ENCODE data around the gene ITPA. TPM values are rescaled to one million over a fixed set of nuclear protein-coding genes. Genes with fewer than 3 reads are reported as not detected.

The ITPA gene
- total RNA-seq, 2 donors from 2014 or later, result 35.2 to 67.6 TPM

DNA sequence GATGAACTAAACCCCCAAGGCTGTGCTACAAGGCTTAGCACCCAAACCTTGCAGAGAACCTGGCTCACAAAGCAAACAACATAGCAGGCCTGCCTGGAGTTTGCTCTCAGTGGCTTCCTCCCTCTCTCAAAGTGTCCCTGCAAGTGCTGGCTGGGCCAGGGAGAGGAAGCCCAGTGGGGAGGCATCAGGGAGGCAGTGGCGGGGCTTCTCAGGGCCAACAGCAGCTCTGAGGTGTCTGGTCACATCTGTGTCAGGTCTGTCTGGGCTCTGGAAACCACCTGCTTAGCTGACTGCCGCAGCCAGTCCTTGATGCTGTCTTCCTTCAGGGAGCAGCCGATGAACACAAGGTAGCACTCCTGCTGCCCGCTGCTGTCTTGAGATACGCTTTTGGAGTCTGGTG, 46.4 kb downstream of the ITPA start:
- H3K36me3 ChIP-seq, result no peaks in the 10 kb centered on the region
- no peaks in the 10 kb centered on the region for H3K9me3 ChIP-seq
- H3K4me1 ChIP-seq, result no peaks in the 10 kb centered on the region
- intact Hi-C loops (cut with DNase I), result no loop called here
- TF ChIP-seq, protein P1, sequence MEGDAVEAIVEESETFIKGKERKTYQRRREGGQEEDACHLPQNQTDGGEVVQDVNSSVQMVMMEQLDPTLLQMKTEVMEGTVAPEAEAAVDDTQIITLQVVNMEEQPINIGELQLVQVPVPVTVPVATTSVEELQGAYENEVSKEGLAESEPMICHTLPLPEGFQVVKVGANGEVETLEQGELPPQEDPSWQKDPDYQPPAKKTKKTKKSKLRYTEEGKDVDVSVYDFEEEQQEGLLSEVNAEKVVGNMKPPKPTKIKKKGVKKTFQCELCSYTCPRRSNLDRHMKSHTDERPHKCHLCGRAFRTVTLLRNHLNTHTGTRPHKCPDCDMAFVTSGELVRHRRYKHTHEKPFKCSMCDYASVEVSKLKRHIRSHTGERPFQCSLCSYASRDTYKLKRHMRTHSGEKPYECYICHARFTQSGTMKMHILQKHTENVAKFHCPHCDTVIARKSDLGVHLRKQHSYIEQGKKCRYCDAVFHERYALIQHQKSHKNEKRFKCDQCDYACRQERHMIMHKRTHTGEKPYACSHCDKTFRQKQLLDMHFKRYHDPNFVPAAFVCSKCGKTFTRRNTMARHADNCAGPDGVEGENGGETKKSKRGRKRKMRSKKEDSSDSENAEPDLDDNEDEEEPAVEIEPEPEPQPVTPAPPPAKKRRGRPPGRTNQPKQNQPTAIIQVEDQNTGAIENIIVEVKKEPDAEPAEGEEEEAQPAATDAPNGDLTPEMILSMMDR (IDR thresholded peaks at IDR 0.05), result no peak
- H3K4me3 ChIP-seq, result no peak overlapping the region
- no peaks in the 10 kb centered on the region for H3K27me3 ChIP-seq
- H3K9ac ChIP-seq (ENCODE audit: low read depth in 2 of 2, low read length in 2 of 2), result no peak overlapping the region
- DNase-seq, result no peak
- H3K27ac ChIP-seq, result no peak overlapping the region

DNA sequence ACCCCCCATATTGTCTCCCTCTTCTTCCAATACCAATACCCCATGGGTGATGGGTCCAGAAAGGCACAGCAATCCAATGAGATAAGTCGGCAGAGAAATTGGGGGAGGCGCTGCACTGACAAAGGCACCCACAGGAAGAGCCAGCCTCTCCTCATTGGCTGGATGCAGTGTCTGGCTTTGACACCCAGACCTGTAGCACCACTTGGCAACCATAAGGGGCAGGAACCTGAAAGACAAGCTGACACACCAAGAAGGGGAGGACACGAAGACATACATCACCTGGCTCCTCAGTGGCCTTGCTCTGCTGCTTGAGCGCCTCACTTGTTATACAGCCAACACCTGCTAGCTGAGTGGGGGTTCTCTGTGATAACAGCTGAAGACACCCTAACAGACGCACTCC, 49.1 kb downstream of the ITPA start:
- intact Hi-C loops (cut with DNase I), result no loop called here
- no peak for DNase-seq
- no peaks in the 10 kb centered on the region for H3K4me1 ChIP-seq
- H3K9ac ChIP-seq (ENCODE audit: low read depth in 2 of 2, low read length in 2 of 2), result no peak overlapping the region
- no peaks in the 10 kb centered on the region for H3K27me3 ChIP-seq
- no peaks in the 10 kb centered on the region for H3K9me3 ChIP-seq
- no peak overlapping the region for H3K27ac ChIP-seq
- TF ChIP-seq, protein P1 (IDR thresholded peaks at IDR 0.05), result no peak
- no peaks in the 10 kb centered on the region for H3K36me3 ChIP-seq
- no peak overlapping the region for H3K4me3 ChIP-seq

DNA sequence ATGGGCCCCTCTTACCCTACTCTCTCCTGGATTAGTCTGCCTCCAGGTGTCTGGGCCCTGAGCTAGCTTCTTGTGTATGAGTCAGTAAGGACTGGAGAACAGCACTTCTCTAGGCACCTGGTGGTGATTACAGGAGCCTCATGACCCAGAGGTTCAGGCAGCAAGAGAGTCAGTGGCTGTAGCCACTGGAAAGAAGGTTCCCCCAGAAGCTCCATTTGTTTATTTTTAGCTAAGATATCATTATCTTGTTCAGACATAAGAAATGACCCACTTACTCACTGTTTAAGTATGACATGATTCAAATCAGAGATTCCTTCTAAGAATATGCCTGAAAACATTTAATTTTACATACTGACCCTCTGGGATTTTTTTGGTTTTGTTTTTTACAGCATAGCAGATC, 53.3 kb downstream of the ITPA start:
- intact Hi-C loops (cut with DNase I), result no loop called here
- no peaks in the 10 kb centered on the region for H3K36me3 ChIP-seq

DNA sequence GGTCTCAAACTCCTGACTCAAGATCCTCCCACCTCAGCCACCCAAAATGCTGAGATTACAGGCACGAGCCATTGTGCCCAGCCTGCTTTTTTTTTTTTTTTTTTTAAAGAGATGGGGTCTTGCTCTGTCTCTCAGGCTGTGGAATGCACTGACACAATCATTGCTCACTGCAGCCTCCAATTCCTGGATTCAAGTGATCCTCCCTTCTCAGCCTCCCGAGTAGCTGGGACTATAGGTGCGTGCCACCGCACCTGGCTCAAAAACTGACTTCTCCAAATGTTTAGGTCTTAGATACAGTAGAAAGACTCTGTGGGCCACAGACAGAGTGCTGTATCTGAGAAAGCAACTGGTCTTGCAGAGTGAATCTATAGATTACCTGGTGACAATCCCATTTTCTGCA, 60.8 kb downstream of the ITPA start:
- TF ChIP-seq, protein P1 (IDR thresholded peaks at IDR 0.05), result no peak
- intact Hi-C loops (cut with DNase I), result no loop called here
- H3K4me3 ChIP-seq, result no peak overlapping the region
- H3K36me3 ChIP-seq, result no peaks in the 10 kb centered on the region
- H3K9ac ChIP-seq (ENCODE audit: low read depth in 2 of 2, low read length in 2 of 2), result no peak overlapping the region
- H3K27ac ChIP-seq, result no peak overlapping the region
- no peaks in the 10 kb centered on the region for H3K27me3 ChIP-seq
- no peaks in the 10 kb centered on the region for H3K4me1 ChIP-seq
- H3K9me3 ChIP-seq, result no peaks in the 10 kb centered on the region
- DNase-seq, result no peak

More for the DNA sequence above, 53.3 kb downstream of the ITPA start:
- no peak overlapping the region for H3K9ac ChIP-seq (ENCODE audit: low read depth in 2 of 2, low read length in 2 of 2)
- H3K27ac ChIP-seq, result no peak overlapping the region
- no peak overlapping the region for H3K4me3 ChIP-seq
- TF ChIP-seq, protein P1 (IDR thresholded peaks at IDR 0.05), result no peak
- no peaks in the 10 kb centered on the region for H3K27me3 ChIP-seq
- no peak for DNase-seq
- H3K9me3 ChIP-seq, result no peaks in the 10 kb centered on the region
- H3K4me1 ChIP-seq, result no peaks in the 10 kb centered on the region

DNA sequence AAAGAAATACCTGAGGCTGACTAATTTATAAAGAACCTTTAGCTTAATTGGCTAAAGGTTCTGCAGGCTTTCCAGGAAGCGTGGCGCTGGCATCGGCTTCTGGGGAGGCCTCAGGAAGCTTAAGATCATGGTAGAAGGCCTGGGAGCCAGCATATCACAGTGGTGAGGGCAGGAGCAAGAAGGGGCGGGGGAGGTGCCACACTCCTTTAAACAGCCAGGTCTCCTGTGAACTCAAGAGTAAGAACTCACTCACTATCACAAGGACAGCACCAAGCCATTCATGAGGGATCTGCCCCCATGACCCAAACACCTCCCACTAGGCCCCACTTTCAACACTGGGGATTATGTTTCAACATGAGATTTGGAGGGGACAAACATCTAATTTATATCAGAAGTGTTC, 64.1 kb downstream of the ITPA start:
- DNase-seq, result no peak
- no peak overlapping the region for H3K4me3 ChIP-seq
- no peaks in the 10 kb centered on the region for H3K27me3 ChIP-seq
- H3K9me3 ChIP-seq, result no peaks in the 10 kb centered on the region
- no peaks in the 10 kb centered on the region for H3K36me3 ChIP-seq
- TF ChIP-seq, protein P1 (IDR thresholded peaks at IDR 0.05), result no peak
- H3K4me1 ChIP-seq, result no peaks in the 10 kb centered on the region
- H3K27ac ChIP-seq, result no peak overlapping the region
- H3K9ac ChIP-seq (ENCODE audit: low read depth in 2 of 2, low read length in 2 of 2), result no peak overlapping the region
- intact Hi-C loops (cut with DNase I), result no loop called here

Other genes starting within 250 kb of the ITPA start
- not detected for gene GNRH2, start 165.9 kb upstream of the ITPA start, total RNA-seq
- 10 to 100 TPM; 37.6 to 72.5 TPM for gene MRPS26, start 163.4 kb upstream of the ITPA start, total RNA-seq
- not detected for gene OXT, start 137.9 kb upstream of the ITPA start, total RNA-seq
- gene AVP, start 124.8 kb upstream of the ITPA start, total RNA-seq, result not detected
- 10 to 100 TPM; 17.3 to 19.8 TPM for gene FASTKD5, start 49.6 kb upstream of the ITPA start, total RNA-seq
- gene UBOX5, start 49.6 kb upstream of the ITPA start, total RNA-seq, result 1 to 10 TPM; 6.5 to 6.6 TPM
- 1 to 10 TPM; 7.9 to 8.3 TPM for gene LZTS3, start 35.9 kb upstream of the ITPA start, total RNA-seq
- gene DDRGK1, start 4.8 kb upstream of the ITPA start, total RNA-seq, result 10 to 100 TPM; 57.8 to 88.6 TPM
- 1 to 10 TPM; 1.2 to 2.6 TPM for gene SLC4A11, start 29.7 kb downstream of the ITPA start, total RNA-seq
- 1 to 10 TPM; 1.2 to 4.0 TPM for gene DNAAF9, start 198.2 kb downstream of the ITPA start, total RNA-seq

All from colonic mucosa (tissue), 4 donors.